ENCODE measurements around the gene KCND1. TPM values are rescaled to one million over a fixed set of nuclear protein-coding genes. Genes with fewer than 3 reads are reported as not detected.
"Not testable (repeated sequence)": the region's sequence is repeated elsewhere in the genome, so short reads cannot be mapped to it uniquely, and the experiment has no call there.

The KCND1 gene
- total RNA-seq, 1 donor from 2014 or later = 10.4 TPM

GRCh38 chrX:48981178-48981577 lies 9.5 kb upstream of the KCND1 start:
- DNase-seq (ENCODE audit: low spot score in 2 of 2) = no peak
- Histone ChIP-seq H3K9me3 (no peaks in the 10 kb centered on the region), H3K36me3 (peaks cover 34 to 43% of the 10 kb centered on the region in 2 donors)

GRCh38 chrX:48980341-48980740 lies 8.7 kb upstream of the KCND1 start:
- H3K4me1 ChIP-seq; intact Hi-C loops (cut with DNase I); H3K9me3 ChIP-seq; H3K27ac ChIP-seq; DNase-seq (ENCODE audit: low spot score in 2 of 2); H3K4me3 ChIP-seq; H3K27me3 ChIP-seq: not testable (repeated sequence)
- H3K36me3 ChIP-seq = peaks cover 36 to 47% of the 10 kb centered on the region in 2 donors

More at GRCh38 chrX:48981178-48981577, 9.5 kb upstream of the KCND1 start:
- TF ChIP-seq CTCF (IDR thresholded peaks at IDR 0.05) = no peak
- intact Hi-C loops (cut with DNase I) = no loop called here
- no peaks in the 10 kb centered on the region for H3K4me1 ChIP-seq
- H3K4me3 ChIP-seq = no peak overlapping the region
- H3K27me3 ChIP-seq = no peaks in the 10 kb centered on the region
- no peak overlapping the region for H3K27ac ChIP-seq

- H3K4me3 ChIP-seq = no peak overlapping the region
- H3K36me3 ChIP-seq = peaks cover 25 to 36% of the 10 kb centered on the region in 2 donors
- no peaks in the 10 kb centered on the region for H3K9me3 ChIP-seq
- no peaks in the 10 kb centered on the region for H3K27me3 ChIP-seq
- intact Hi-C loops (cut with DNase I) = loop anchor here (10.0 kb wide), 1 partner anchor 127 kb away; no protein-coding TSS in a partner anchor
- no peak for TF ChIP-seq CTCF (IDR thresholded peaks at IDR 0.05)
- no peak overlapping the region for H3K27ac ChIP-seq
- DNase-seq (ENCODE audit: low spot score in 2 of 2) = no peak
- no peaks in the 10 kb centered on the region for H3K4me1 ChIP-seq
Measured at GRCh38 chrX:48978226-48978625, 6.6 kb upstream of the KCND1 start.

GRCh38 chrX:48976086-48976485 lies 4.4 kb upstream of the KCND1 start:
- no peak for DNase-seq (ENCODE audit: low spot score in 2 of 2)
- Histone ChIP-seq H3K4me1 (no peaks in the 10 kb centered on the region), H3K36me3 (peaks cover 15 to 24% of the 10 kb centered on the region in 2 donors), H3K27ac (no peak overlapping the region), H3K4me3 (no peak overlapping the region), H3K9me3 (no peaks in the 10 kb centered on the region), H3K27me3 (no peaks in the 10 kb centered on the region)
- intact Hi-C loops (cut with DNase I) = loop anchor here (10.0 kb wide), 1 partner anchor 129 kb away; no protein-coding TSS in a partner anchor
- no peak for TF ChIP-seq CTCF (IDR thresholded peaks at IDR 0.05)

GRCh38 chrX:48975541-48975940 lies 3.9 kb upstream of the KCND1 start:
- H3K9me3 ChIP-seq = no peaks in the 10 kb centered on the region
- H3K4me3 ChIP-seq = no peak overlapping the region
- intact Hi-C loops (cut with DNase I) = loop anchor here (10.0 kb wide), 1 partner anchor 129 kb away; no protein-coding TSS in a partner anchor
- DNase-seq (ENCODE audit: low spot score in 2 of 2) = no peak
- peaks cover 12 to 20% of the 10 kb centered on the region in 2 donors for H3K36me3 ChIP-seq
- H3K27ac ChIP-seq = no peak overlapping the region
- no peaks in the 10 kb centered on the region for H3K27me3 ChIP-seq
- no peak for TF ChIP-seq CTCF (IDR thresholded peaks at IDR 0.05)
- H3K4me1 ChIP-seq = no peaks in the 10 kb centered on the region

- no peaks in the 10 kb centered on the region for H3K27me3 ChIP-seq
- peaks cover 12 to 17% of the 10 kb centered on the region in 2 donors for H3K36me3 ChIP-seq
- intact Hi-C loops (cut with DNase I) = loop anchor here (10.0 kb wide), 1 partner anchor 130 kb away; no protein-coding TSS in a partner anchor
- no peak overlapping the region for H3K4me3 ChIP-seq
- H3K4me1 ChIP-seq = no peaks in the 10 kb centered on the region
- no peak for TF ChIP-seq CTCF (IDR thresholded peaks at IDR 0.05)
- no peaks in the 10 kb centered on the region for H3K9me3 ChIP-seq
- no peak overlapping the region for H3K27ac ChIP-seq
- DNase-seq (ENCODE audit: low spot score in 2 of 2) = no peak
Measured at GRCh38 chrX:48975041-48975440, 3.4 kb upstream of the KCND1 start.
